GM12865 (cell line): ENCODE measurements around the gene S100PBP.

Experiments
- DNase-seq: peaks from one replicate; pipeline ENCODE4 v3.0.0; 2010; ENCODE audit warnings: low read depth
- H3K4me3 ChIP-seq: 2 replicates; pipeline ENCODE4 v1.5.1; 2011; ENCODE audit warnings: mild to moderate bottlenecking, low read depth, low read length, control low read depth
- TF ChIP-seq, protein P1 (sequence below): IDR thresholded peaks from 2 replicates; pipeline ENCODE4 v1.5.1; 2011; ENCODE audit warnings: low read length, control low read depth, low read depth, inconsistent platforms; ENCODE audit not compliant: insufficient read depth; ENCODE audit errors: missing control alignments

Gene S100PBP

DNA sequence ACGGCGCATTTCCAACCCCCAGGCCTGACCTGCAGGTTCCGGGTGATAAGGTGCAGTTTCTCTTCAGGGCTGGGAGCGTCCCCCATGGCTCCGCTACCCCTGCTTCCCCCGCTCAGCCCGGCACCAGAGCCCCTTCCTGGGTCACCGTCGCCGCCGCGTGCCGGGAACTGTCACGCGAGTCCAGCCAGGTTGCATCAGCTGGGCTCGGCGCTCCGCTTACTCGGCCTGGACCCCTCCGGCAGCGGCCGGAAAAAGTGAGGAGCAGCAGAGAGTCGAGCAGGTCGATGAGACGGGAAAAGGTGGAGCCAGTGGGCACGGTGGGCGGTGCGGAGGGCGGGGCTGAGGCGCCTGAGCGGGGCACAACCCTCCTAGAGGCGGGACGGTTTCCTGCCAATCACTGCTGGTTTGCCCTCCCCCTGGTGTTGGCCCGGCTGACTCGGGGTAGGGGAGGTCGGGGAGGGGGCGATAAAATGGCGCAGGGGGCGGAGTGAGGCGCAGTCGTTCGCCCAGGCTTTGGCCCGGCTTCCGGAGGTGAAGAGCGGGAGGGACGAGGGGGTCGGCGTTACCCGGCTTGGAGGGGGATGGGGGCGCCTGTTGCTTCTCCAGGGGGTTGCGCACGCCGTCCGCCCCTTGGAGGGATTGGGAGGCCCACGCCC, at the start of gene S100PBP, which contains the start of gene YARS1:
Gene S100PBP, plus strand, starts transcription at position 495 of the 656 bp plus-strand sequence. CDS start 8,447 bp downstream, outside the sequence.
Gene YARS1, minus strand, starts transcription at position 200 of the 656 bp plus-strand sequence. Its CDS starts 114 bp downstream, at position 86.
- DNase-seq: peak; percentile 99
- TF ChIP-seq, protein P1, sequence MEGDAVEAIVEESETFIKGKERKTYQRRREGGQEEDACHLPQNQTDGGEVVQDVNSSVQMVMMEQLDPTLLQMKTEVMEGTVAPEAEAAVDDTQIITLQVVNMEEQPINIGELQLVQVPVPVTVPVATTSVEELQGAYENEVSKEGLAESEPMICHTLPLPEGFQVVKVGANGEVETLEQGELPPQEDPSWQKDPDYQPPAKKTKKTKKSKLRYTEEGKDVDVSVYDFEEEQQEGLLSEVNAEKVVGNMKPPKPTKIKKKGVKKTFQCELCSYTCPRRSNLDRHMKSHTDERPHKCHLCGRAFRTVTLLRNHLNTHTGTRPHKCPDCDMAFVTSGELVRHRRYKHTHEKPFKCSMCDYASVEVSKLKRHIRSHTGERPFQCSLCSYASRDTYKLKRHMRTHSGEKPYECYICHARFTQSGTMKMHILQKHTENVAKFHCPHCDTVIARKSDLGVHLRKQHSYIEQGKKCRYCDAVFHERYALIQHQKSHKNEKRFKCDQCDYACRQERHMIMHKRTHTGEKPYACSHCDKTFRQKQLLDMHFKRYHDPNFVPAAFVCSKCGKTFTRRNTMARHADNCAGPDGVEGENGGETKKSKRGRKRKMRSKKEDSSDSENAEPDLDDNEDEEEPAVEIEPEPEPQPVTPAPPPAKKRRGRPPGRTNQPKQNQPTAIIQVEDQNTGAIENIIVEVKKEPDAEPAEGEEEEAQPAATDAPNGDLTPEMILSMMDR: no peak
- peak within 1 kb of the TSS; percentile 94 for H3K4me3 ChIP-seq

DNA sequence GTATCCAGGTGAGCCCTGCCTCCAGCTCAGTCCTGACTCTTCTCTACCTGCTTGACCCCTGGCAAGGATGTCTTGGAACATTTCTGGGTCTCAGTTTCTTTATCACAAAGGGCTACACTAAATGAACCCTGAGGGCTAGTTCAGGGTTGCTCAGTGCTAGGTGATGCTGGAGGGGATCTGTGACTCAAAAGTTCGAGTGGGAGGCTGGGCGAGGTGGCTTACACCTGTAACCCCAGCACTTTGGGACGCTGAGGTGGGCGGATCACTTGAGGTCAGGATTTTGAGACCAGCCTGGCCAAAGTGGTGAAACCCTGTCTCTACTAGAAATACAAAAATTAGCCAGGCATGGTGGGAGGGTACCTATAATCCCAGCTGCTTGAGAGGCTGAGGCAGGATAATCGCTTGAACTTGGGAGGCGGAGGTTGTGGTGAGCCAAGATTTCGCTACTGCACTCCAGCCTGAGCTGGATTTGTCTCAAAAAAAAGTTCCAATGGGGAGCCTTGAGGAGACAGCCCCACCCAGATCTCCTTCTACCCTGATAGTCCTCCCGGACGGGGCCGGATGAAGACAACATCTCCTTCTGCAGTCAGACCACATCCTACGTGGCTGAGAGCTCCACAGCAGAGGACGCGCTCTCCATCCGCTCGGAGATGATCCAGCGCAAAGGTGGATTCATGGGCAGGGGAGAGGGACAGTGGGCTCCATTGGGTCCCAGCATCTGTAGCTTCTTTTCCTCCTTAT, 49.2 kb upstream of the S100PBP start:
- no peak overlapping the region for H3K4me3 ChIP-seq
- no peak for DNase-seq
- TF ChIP-seq, protein P1: no peak

DNA sequence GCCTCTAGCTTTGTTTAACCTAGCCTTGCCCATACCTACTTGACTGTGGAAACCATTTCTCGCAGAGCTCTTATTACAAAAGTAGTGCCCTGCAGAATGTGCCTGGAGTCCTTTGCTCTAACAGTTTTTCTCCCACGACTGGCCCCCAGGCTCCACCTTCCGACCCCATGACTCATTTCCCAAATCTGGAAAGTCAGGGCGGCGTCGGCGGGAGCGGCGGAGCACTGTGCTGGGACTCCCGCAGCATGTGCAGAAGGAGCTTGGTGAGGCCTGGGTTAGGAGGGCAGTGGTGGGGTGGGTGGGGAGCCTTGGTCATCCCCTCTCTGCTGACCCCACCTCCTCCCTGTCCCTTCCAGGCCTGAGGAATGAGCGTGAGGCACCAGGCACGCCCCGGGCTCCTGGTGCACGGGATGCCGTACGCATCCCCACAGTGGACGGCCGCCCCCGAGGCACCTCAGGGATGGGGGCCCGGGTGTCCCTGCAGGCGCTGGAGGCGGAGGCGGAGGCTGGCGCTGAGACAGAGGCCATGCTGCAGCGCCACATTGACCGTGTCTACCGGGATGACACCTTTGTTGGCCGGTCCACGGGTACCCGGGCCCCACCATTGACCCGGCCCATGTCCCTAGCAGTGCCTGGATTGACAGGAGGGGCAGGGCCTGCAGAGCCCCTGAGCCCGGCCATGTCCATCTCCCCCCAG, 47.8 kb upstream of the S100PBP start:
- DNase-seq: no peak
- TF ChIP-seq, protein P1: no peak
- H3K4me3 ChIP-seq: no peak overlapping the region

DNA sequence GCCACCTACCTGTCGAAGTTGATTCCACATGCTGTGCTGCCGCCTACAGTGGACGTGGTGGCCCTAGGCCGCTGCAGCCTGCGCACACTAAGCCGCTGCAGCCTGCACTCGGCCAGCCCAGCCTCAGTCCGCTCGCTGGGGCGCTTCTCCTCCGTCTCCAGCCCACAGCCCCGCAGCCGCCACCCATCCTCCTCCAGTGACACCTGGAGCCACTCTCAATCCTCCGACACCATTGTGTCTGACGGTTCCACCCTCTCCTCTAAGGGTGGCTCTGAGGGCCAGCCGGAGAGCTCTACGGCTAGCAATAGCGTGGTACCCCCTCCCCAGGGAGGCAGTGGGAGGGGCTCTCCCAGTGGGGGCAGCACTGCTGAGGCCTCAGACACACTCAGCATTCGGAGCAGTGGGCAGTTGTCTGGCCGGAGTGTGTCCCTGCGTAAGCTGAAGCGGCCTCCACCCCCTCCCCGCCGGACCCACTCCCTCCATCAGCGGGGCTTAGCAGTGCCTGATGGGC, 47.2 kb upstream of the S100PBP start:
- TF ChIP-seq, protein P1: no peak
- H3K4me3 ChIP-seq: no peak overlapping the region
- DNase-seq: no peak

DNA sequence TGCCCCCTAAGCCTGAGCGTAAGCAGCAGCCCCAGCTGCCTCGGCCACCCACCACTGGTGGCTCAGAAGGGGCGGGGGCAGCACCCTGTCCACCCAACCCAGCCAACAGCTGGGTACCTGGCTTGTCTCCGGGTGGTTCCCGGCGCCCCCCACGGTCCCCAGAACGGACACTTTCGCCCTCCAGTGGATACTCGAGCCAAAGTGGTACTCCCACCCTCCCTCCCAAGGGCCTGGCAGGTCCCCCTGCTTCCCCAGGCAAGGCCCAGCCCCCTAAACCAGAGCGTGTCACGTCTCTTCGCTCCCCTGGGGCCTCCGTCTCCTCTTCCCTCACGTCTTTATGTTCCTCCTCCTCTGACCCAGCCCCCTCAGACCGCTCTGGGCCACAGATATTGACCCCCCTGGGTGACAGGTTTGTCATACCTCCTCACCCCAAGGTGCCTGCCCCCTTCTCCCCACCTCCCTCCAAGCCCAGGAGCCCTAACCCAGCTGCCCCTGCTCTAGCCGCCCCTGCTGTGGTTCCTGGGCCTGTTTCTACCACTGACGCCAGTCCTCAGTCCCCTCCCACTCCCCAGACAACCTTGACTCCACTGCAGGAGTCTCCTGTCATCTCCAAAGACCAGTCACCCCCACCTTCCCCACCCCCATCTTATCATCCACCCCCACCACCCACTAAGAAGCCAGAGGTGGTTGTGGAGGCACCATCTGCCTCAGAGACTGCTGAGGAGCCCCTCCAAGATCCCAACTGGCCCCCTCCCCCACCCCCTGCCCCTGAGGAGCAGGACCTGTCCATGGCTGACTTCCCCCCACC, 46.5 kb upstream of the S100PBP start:
- no peak for DNase-seq
- TF ChIP-seq, protein P1: no peak

More for the DNA sequence above, 46.5 kb upstream of the S100PBP start:
- H3K4me3 ChIP-seq: no peak overlapping the region
